GM21390 (cell line): ENCODE measurements around the gene OR4D10.
"Not testable (repeated sequence)": the region's sequence is repeated elsewhere in the genome, so short reads cannot be mapped to it uniquely, and the experiment has no call there.

Experiments
- ATAC-seq: cut with Tn5 transposase; IDR thresholded peaks from one replicate; pipeline ENCODE4 v1.9.1; 2021; ENCODE audit not compliant: unreplicated experiment

Gene OR4D10

GRCh38 chr11:59473015-59473414, at the start of gene OR4D10:
OR4D10 (plus strand) TSS chr11:59473315; CDS start chr11:59477430, 4,115 bp downstream.
- ATAC-seq = no peak

- ATAC-seq = no peak
Observed at GRCh38 chr11:59423835-59424234, 49.3 kb upstream of the OR4D10 start.

GRCh38 chr11:59425131-59425530, 48.0 kb upstream of the OR4D10 start:
- no peak for ATAC-seq

- ATAC-seq = no peak
Observed at GRCh38 chr11:59426361-59427067, 46.6 kb upstream of the OR4D10 start, which contains the start of gene OR5A2. OR5A2 (minus strand) TSS chr11:59426413; CDS start chr11:59422953, 3,460 bp downstream.

- no peak for ATAC-seq
Observed at GRCh38 chr11:59427068-59427382, 46.1 kb upstream of the OR4D10 start.

- peak; percentile 82 for ATAC-seq
Observed at GRCh38 chr11:59429924-59430516, 43.1 kb upstream of the OR4D10 start.

- no peak for ATAC-seq
Observed at GRCh38 chr11:59436169-59436568, 36.9 kb upstream of the OR4D10 start, which contains the start of gene OR5A1. OR5A1 (plus strand) TSS chr11:59436469; CDS start chr11:59443169, 6,700 bp downstream.

GRCh38 chr11:59437770-59438169, 35.3 kb upstream of the OR4D10 start:
- no peak for ATAC-seq

- not testable (repeated sequence) for ATAC-seq
Observed at GRCh38 chr11:59445624-59446023, 27.5 kb upstream of the OR4D10 start.

GRCh38 chr11:59448484-59448883, 24.6 kb upstream of the OR4D10 start:
- ATAC-seq = no peak

GRCh38 chr11:59456661-59457060, 16.5 kb upstream of the OR4D10 start, which contains the start of gene OR4D6:
OR4D6 (plus strand) TSS chr11:59456961; CDS start chr11:59456961, 0 bp downstream.
- no peak for ATAC-seq

- ATAC-seq = no peak
Observed at GRCh38 chr11:59459916-59460315, 13.2 kb upstream of the OR4D10 start.

GRCh38 chr11:59463190-59463641, 9.9 kb upstream of the OR4D10 start:
- ATAC-seq = no peak

GRCh38 chr11:59475176-59475575, 2.1 kb downstream of the OR4D10 start:
- no peak for ATAC-seq

GRCh38 chr11:59479906-59480305, 6.8 kb downstream of the OR4D10 start:
- no peak for ATAC-seq

GRCh38 chr11:59480359-59480758, 7.2 kb downstream of the OR4D10 start:
- ATAC-seq = no peak

- no peak for ATAC-seq
Observed at GRCh38 chr11:59501931-59502330, 28.8 kb downstream of the OR4D10 start.

- no peak for ATAC-seq
Observed at GRCh38 chr11:59503276-59503675, 30.2 kb downstream of the OR4D10 start, which contains the start of gene OR4D11. OR4D11 (plus strand) TSS chr11:59503576; CDS start chr11:59503576, 0 bp downstream.

GRCh38 chr11:59510941-59511589, 38.0 kb downstream of the OR4D10 start, which contains the start of gene OR4D9:
OR4D9 (plus strand) TSS chr11:59511539; CDS start chr11:59514913, 3,374 bp downstream.
- ATAC-seq = no peak

GRCh38 chr11:59511675-59512074, 38.6 kb downstream of the OR4D10 start:
- ATAC-seq = no peak

- ATAC-seq = not testable (repeated sequence)
Observed at GRCh38 chr11:59520139-59520538, 47.0 kb downstream of the OR4D10 start.

GRCh38 chr11:59520741-59521140, 47.6 kb downstream of the OR4D10 start:
- ATAC-seq = no peak
